SK-N-SH (cell line): ENCODE measurements around the gene PDE6G. TPM values are rescaled to one million over a fixed set of nuclear protein-coding genes. Genes with fewer than 3 reads are reported as not detected.

ENCODE experiments used
- CTCF ChIA-PET: fragments of 300-600, 350-600 bp; formaldehyde crosslinking; extraction: SDS; loops from one replicate; lab custom pipeline; 2021; lab: Yijun Ruan, JAX
- POLR2A ChIA-PET: fragments of 350-600 bp; sonication (Branson Sonifier 250); formaldehyde crosslinking; extraction: SDS; loops from one replicate; lab custom pipeline; 2020; ENCODE audit warnings: antibody characterized with exemption, inconsistent platforms; lab: Yijun Ruan, JAX
- DNase-seq: peaks from one replicate; pipeline ENCODE4 v3.0.0; 2012
- H2AFZ ChIP-seq: fragments of 200-600 bp; sonication (generic); 2 replicates; pipeline ENCODE4 v1.8.1; 2016; ENCODE audit warnings: antibody characterized with exemption, mild to moderate bottlenecking, low read depth
- H3F3A ChIP-seq: fragments of 200-600 bp; sonication (generic); replicated peaks from 2 replicates; pipeline ENCODE3; 2016; ENCODE audit warnings: antibody characterized with exemption, mild to moderate bottlenecking; ENCODE audit not compliant: insufficient read depth
- H3K27ac ChIP-seq, 2 experiments: fragments of 200-500 bp in 1 of 2; fragments of 200-600 bp in 1 of 2; sonication (Bioruptor generic) in 1 of 2; sonication (generic), shearing (Covaris generic) in 1 of 2; 2 replicates each; pipeline versions ENCODE4 v1.5.1 to v1.6.1; 2014 to 2016; ENCODE audit warnings: low read depth in 2 of 2, inconsistent platforms in 1 of 2, low read length in 1 of 2, mild to moderate bottlenecking in 1 of 2, mixed read lengths in 1 of 2
- H3K27me3 ChIP-seq: fragments of 200-600 bp; sonication (generic), shearing (Covaris generic); 2 replicates; pipeline ENCODE4 v1.6.1; 2016; ENCODE audit warnings: mixed run types; ENCODE audit not compliant: insufficient read depth
- H3K36me3 ChIP-seq, 2 experiments: fragments of 200-500 bp in 1 of 2; fragments of 200-600 bp in 1 of 2; sonication (Bioruptor generic) in 1 of 2; sonication (generic) in 1 of 2; replicated peaks in 1 of 2; 2 replicates each; pipeline versions ENCODE3 to v1.5.1; 2014 to 2016; ENCODE audit warnings: low read length in 1 of 2, mild to moderate bottlenecking in 1 of 2; ENCODE audit not compliant: insufficient read depth in 2 of 2, control insufficient read depth in 1 of 2
- H3K4me1 ChIP-seq, 2 experiments: fragments of 200-500 bp in 1 of 2; fragments of 200-600 bp in 1 of 2; sonication (Bioruptor generic) in 1 of 2; sonication (generic), shearing (Covaris generic) in 1 of 2; 2 replicates each; pipeline versions ENCODE4 v1.5.1 to v1.6.1; 2014 to 2016; ENCODE audit warnings: low read depth in 1 of 2, low read length in 1 of 2, mixed run types in 1 of 2; ENCODE audit not compliant: insufficient read depth in 2 of 2, control insufficient read depth in 1 of 2
- H3K4me2 ChIP-seq: fragments of 200-600 bp; sonication (generic), shearing (Covaris generic); 2 replicates; pipeline ENCODE4 v1.6.1; 2017; ENCODE audit warnings: mixed run types
- H3K4me3 ChIP-seq, 2 experiments: fragments of 200-500 bp in 1 of 2; fragments of 200-600 bp in 1 of 2; sonication (Bioruptor generic) in 1 of 2; sonication (generic), shearing (Covaris generic) in 1 of 2; 2 replicates each; pipeline versions ENCODE4 v1.5.1 to v1.8.1; 2014 to 2016; ENCODE audit warnings: low read depth in 2 of 2, inconsistent platforms in 1 of 2, low read length in 1 of 2, mild to moderate bottlenecking in 1 of 2, mixed read lengths in 1 of 2, moderate library complexity in 1 of 2
- H3K79me2 ChIP-seq: fragments of 200-600 bp; sonication (generic); 2 replicates; pipeline ENCODE4 v1.8.1; 2017; ENCODE audit warnings: mild to moderate bottlenecking; ENCODE audit not compliant: insufficient read depth
- H3K9ac ChIP-seq: fragments of 200-600 bp; sonication (generic); 2 replicates; pipeline ENCODE4 v1.6.1; 2017; ENCODE audit warnings: mixed run types
- H3K9me2 ChIP-seq: fragments of 200-600 bp; sonication (generic); 2 replicates; pipeline ENCODE4 v1.6.1; 2017; ENCODE audit warnings: mixed run types
- H3K9me3 ChIP-seq: fragments of 200-600 bp; sonication (generic); 2 replicates; pipeline ENCODE4 v1.6.1; 2017; ENCODE audit warnings: mixed run types, mild to moderate bottlenecking, moderate library complexity
- H4K20me1 ChIP-seq: fragments of 200-600 bp; sonication (generic); 2 replicates; pipeline ENCODE4 v1.6.1; 2017; ENCODE audit warnings: mild to moderate bottlenecking, mixed run types; ENCODE audit not compliant: insufficient read depth
- CHD2 ChIP-seq: fragments of 150-350 bp; IDR thresholded peaks from 2 replicates; pipeline ENCODE4 v1.6.1; 2018; ENCODE audit warnings: low read length; ENCODE audit not compliant: partially characterized antibody
- CTCF ChIP-seq: fragments of 200-600 bp; sonication (generic); IDR thresholded peaks from 2 replicates; pipeline ENCODE4 v1.6.1; 2017; ENCODE audit warnings: antibody characterized with exemption, mild to moderate bottlenecking, moderate library complexity
- EP300 ChIP-seq, 2 experiments: IDR thresholded peaks; 2 replicates each; pipeline versions ENCODE4 v1.4.0 to v1.6.1; 2012; ENCODE audit warnings: borderline replicate concordance in 1 of 2, low read depth in 1 of 2, low read length in 1 of 2
- FOSL2 ChIP-seq: IDR thresholded peaks from 2 replicates; pipeline ENCODE4 v1.4.0; 2012; ENCODE audit warnings: low read depth, mild to moderate bottlenecking, moderate library complexity, borderline replicate concordance
- FOXJ3 ChIP-seq: sonication (generic); formaldehyde crosslinking; IDR thresholded peaks from 2 replicates; pipeline ENCODE4 v1.5.1; 2020; ENCODE audit warnings: mild to moderate bottlenecking, missing genetic modification reagents
- GABPA ChIP-seq: IDR thresholded peaks from 2 replicates; pipeline ENCODE4 v1.4.0; 2012; ENCODE audit warnings: low read depth, mild to moderate bottlenecking
- JUND ChIP-seq: IDR thresholded peaks from 2 replicates; pipeline ENCODE4 v1.4.0; 2012
- MAX ChIP-seq: IDR thresholded peaks from 2 replicates; pipeline ENCODE4 v1.4.0; 2012; ENCODE audit warnings: low read depth
- MEF2A ChIP-seq: IDR thresholded peaks from 2 replicates; pipeline ENCODE4 v1.4.0; 2012; ENCODE audit warnings: low read depth, borderline replicate concordance
- NFIC ChIP-seq: IDR thresholded peaks from 2 replicates; pipeline ENCODE4 v1.4.0; 2012; ENCODE audit warnings: borderline replicate concordance
- NRF1 ChIP-seq: IDR thresholded peaks from 2 replicates; pipeline ENCODE4 v1.6.1; 2012; ENCODE audit warnings: low read depth, mild to moderate bottlenecking, low read length
- PBX3 ChIP-seq: IDR thresholded peaks from 2 replicates; pipeline ENCODE4; 2012
- POLR2AphosphoS5 ChIP-seq: IDR thresholded peaks from 2 replicates; pipeline ENCODE4 v1.6.1; 2012; ENCODE audit warnings: low read depth, low read length
- RAD21 ChIP-seq: IDR thresholded peaks from 2 replicates; pipeline ENCODE4 v1.6.1; 2012; ENCODE audit warnings: mild to moderate bottlenecking, low read length
- RCOR1 ChIP-seq: fragments of 150-350 bp; IDR thresholded peaks from 2 replicates; pipeline ENCODE4 v1.6.1; 2017; ENCODE audit warnings: antibody characterized with exemption, low read length
- RFX5 ChIP-seq: IDR thresholded peaks from 2 replicates; pipeline ENCODE4 v1.6.1; 2012; ENCODE audit warnings: mild to moderate bottlenecking, improper control_type of control experiment, low read length
- RXRA ChIP-seq: IDR thresholded peaks from 2 replicates; pipeline ENCODE4 v1.4.0; 2012; ENCODE audit warnings: low read depth, mild to moderate bottlenecking, borderline replicate concordance
- SIN3A ChIP-seq: IDR thresholded peaks from 2 replicates; pipeline ENCODE4 v1.6.1; 2012; ENCODE audit warnings: low read depth, mild to moderate bottlenecking, low read length, moderate library complexity, borderline replicate concordance
- SMC3 ChIP-seq: IDR thresholded peaks from 2 replicates; pipeline ENCODE4 v1.6.1; 2012; ENCODE audit warnings: low read depth, low read length, improper control_type of control experiment
- TAF1 ChIP-seq: IDR thresholded peaks from 2 replicates; pipeline ENCODE4 v1.6.1; 2012; ENCODE audit warnings: low read depth, mild to moderate bottlenecking, low read length, moderate library complexity, borderline replicate concordance
- TEAD4 ChIP-seq: IDR thresholded peaks from 2 replicates; pipeline ENCODE4 v1.4.0; 2012; ENCODE audit warnings: mild to moderate bottlenecking, borderline replicate concordance; ENCODE audit not compliant: insufficient read depth
- YY1 ChIP-seq: IDR thresholded peaks from 2 replicates; pipeline ENCODE4 v1.4.0; 2012; ENCODE audit warnings: low read depth, mild to moderate bottlenecking
- ZBTB33 ChIP-seq: IDR thresholded peaks from 2 replicates; pipeline ENCODE4 v1.4.0; 2012; ENCODE audit warnings: low read depth, borderline replicate concordance
- WGBS: methylation state at CpG from one replicate; pipeline ENCODE4 v1.1.6; 2017; ENCODE audit warnings: low lambda C conversion rate; 5-methylcytosine and 5-hydroxymethylcytosine counted together
- polyA plus RNA-seq, 3 experiments: library from polyadenylated mRNA; depleted of rRNA; stranded (reverse); fragments of >200 nt; gene quantifications; 2 replicates each; pipeline ENCODE4 v1.2.3, GENCODE V29; 2012

PDE6G gene
- polyA plus RNA-seq, 1 of the 3 experiments (the other 2 are of a cell fraction): 5.0 TPM

DNA sequence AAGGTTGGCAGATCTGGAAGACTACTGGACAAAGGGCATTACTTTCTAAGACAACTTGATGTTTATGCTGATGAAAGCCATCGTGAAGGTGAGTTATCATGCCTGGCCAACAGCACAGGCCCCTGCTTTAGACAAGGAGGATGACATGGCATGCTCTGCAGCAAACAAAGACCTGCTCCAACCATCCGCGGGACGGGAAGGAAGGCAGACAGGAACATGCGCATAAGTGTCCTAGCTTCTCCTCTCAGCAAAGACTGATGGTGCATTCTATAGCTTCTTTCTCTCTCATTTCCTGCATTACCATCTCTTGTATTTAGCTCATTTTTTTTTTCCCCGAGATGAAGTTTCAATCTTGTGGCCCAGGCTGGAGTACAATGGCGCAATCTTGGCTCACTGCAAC is 24.9 kb downstream of the PDE6G start:
- peaks cover 11% of the 10 kb centered on the region for H3F3A ChIP-seq
- peaks cover 96% of the 10 kb centered on the region for H3K79me2 ChIP-seq
- no peak overlapping the region for H3K4me3 ChIP-seq
- H3K4me1 ChIP-seq: peaks cover 7 to 12% of the 10 kb centered on the region in 2 experiments; a peak in 3 of 4 replicates
- H3K27ac ChIP-seq: no peak overlapping the region
- H4K20me1 ChIP-seq: peaks cover 67% of the 10 kb centered on the region
- no peak overlapping the region for H3K4me2 ChIP-seq
- no peaks in the 10 kb centered on the region for H3K9me2 ChIP-seq
- no peak overlapping the region for H2AFZ ChIP-seq
- 84% methylated on average over 7 of the region's 7 CpGs for WGBS
- no peaks in the 10 kb centered on the region for H3K27me3 ChIP-seq
- TF ChIP-seq TAF1: no peak
- TF ChIP-seq JUND: no peak
- TF ChIP-seq CTCF: no peak
- TF ChIP-seq TEAD4: no peak
- no peak for TF ChIP-seq YY1
- TF ChIP-seq RFX5: no peak
- no peak for TF ChIP-seq RAD21
- no peak for TF ChIP-seq SIN3A
- TF ChIP-seq POLR2AphosphoS5: no peak
- no peak for TF ChIP-seq RCOR1
- no peak for TF ChIP-seq FOXJ3 (CRISPR knock-in tag)
- no peak for TF ChIP-seq EP300 (IDR thresholded peaks at IDR 0.05; ENCODE audit: borderline replicate concordance in 1 of 2, low read depth in 1 of 2, low read length in 1 of 2)
- TF ChIP-seq GABPA: no peak
- TF ChIP-seq MAX: no peak
- TF ChIP-seq FOSL2: no peak
- no peak for TF ChIP-seq RXRA
- TF ChIP-seq NFIC: no peak
- TF ChIP-seq, all 33 proteins: peak for 0
- ChIA-PET CTCF (interaction anchor here (1.8 kb wide), 1 partner anchor 30 kb away, joined by 8 read pairs; no protein-coding TSS in a partner anchor), POLR2A (no interaction called here)
- Histone ChIP-seq H3K9me3 (no peaks in the 10 kb centered on the region), H3K9ac (no peak overlapping the region), H3K36me3 (peaks cover 13 to 61% of the 10 kb centered on the region in 2 experiments)
- no peak for DNase-seq

DNA sequence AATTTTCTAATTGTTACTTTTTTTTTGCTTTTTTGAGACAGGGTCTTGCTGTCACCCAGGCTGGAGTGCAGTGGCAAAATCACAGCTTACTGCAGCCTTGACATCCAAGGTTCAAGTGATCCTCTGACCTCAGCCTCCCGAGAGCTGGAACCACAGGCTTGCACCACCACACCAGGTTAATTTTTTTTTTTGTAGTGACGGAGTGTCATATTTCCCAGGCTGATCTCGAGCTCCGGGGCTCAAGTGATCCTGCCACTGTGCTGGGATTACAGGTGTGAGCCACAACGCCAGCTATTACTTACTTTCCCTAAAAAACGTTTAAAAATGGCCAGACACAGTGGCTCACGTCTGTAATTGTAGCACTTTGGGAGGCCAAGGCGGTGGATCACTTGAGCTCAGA is 26.1 kb downstream of the PDE6G start:
- ChIA-PET POLR2A (no interaction called here), CTCF (interaction anchor here (3.1 kb wide), 1 partner anchor 29 kb away, joined by 11 read pairs; no protein-coding TSS in a partner anchor)
- H3K4me1 ChIP-seq: peaks cover 0 to 6% of the 10 kb centered on the region in 2 experiments; a peak in 2 of 4 replicates

More for the DNA sequence above, 26.1 kb downstream of the PDE6G start:
- Histone ChIP-seq H4K20me1 (peaks cover 59% of the 10 kb centered on the region), H3K79me2 (peaks cover 96% of the 10 kb centered on the region), H2AFZ (no peak overlapping the region), H3K27ac (no peak overlapping the region), H3K27me3 (no peaks in the 10 kb centered on the region), H3K36me3 (peaks cover 20 to 73% of the 10 kb centered on the region in 2 experiments), H3K9ac (no peak overlapping the region), H3K4me2 (no peak overlapping the region), H3K9me3 (no peaks in the 10 kb centered on the region), H3F3A (peaks cover 16% of the 10 kb centered on the region), H3K9me2 (no peaks in the 10 kb centered on the region), H3K4me3 (no peak overlapping the region)
- 89% methylated on average over 8 of the region's 8 CpGs for WGBS
- TF ChIP-seq JUND (no peak), TEAD4 (no peak), RCOR1 (no peak), MEF2A (no peak), SMC3 (no peak), SIN3A (no peak), RXRA (no peak), YY1 (no peak), PBX3 (no peak), TAF1 (no peak), POLR2AphosphoS5 (no peak), GABPA (no peak), CHD2 (no peak), NRF1 (no peak), ZBTB33 (no peak), RFX5 (no peak), MAX (no peak)
- DNase-seq: no peak
